ACHN (cell line): ENCODE measurements around the gene ATXN1L.
"Not testable (repeated sequence)": the region's sequence is repeated elsewhere in the genome, so short reads cannot be mapped to it uniquely, and the experiment has no call there.

ENCODE experiments used
- DNase-seq: peaks from one replicate; pipeline ENCODE4 v3.0.0-alpha.2; 2015
- in situ Hi-C: cut with HindIII; loops from 2 replicates; pipeline ENCODE4 v1.10.0; 2017; ENCODE audit warnings: low sequenced_read_pairs, low pct_ligation_motif_present, low pct_unique_long_range_greater_than_20kb

ATXN1L gene

GRCh38 chr16:71848622-71849021 is 2.8 kb downstream of the ATXN1L start:
- in situ Hi-C loops = no loop called here
- no peak for DNase-seq

DNA sequence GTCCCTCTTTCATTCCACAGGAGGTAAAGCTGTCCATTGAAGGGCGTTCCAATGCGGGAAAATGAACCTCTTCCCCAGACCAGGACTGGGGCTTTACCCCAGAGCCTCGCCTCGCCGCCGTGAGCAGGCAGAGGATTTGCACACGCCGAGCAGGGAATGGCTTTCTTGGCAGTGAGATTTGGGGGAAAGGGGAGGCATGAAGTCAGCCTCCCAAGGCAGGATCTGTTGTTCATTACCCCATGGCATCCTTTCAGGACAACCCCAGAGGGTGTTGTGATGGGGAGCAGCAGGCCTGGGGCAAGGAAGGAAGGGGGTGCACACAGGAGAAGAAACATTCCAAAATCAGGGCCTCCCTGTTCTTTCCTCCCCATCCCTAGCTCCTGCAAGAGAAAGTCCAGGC is 6.0 kb downstream of the ATXN1L start:
- no peak for DNase-seq
- in situ Hi-C loops = no loop called here

GRCh38 chr16:71852158-71852557 is 6.4 kb downstream of the ATXN1L start:
- DNase-seq = no peak
- in situ Hi-C loops = no loop called here

- in situ Hi-C loops = no loop called here
These were observed 6.8 kb downstream of the ATXN1L start for GRCh38 chr16:71852561-71852960.

DNA sequence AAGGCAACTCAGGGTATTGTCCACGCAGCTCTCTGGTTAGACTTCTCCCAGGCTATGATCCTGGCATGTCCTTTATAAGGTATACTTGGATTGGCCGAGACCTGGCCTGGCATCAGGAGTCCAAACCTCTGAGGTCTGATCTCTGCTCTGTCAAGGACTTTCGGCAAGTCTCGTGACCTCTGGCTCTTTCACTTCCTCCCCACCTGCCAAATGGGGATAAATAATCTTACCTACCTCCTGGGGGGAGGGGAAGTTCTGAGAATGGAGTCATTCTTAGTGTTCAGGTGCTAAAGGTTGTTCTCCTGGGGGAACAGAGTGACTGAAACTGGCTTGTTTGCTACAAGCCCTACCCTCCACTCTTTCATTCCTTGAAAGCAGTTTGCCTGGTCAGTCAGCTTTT is 7.6 kb downstream of the ATXN1L start:
- no peak for DNase-seq
- in situ Hi-C loops = no loop called here

More at GRCh38 chr16:71852561-71852960, 6.8 kb downstream of the ATXN1L start:
- no peak for DNase-seq

DNA sequence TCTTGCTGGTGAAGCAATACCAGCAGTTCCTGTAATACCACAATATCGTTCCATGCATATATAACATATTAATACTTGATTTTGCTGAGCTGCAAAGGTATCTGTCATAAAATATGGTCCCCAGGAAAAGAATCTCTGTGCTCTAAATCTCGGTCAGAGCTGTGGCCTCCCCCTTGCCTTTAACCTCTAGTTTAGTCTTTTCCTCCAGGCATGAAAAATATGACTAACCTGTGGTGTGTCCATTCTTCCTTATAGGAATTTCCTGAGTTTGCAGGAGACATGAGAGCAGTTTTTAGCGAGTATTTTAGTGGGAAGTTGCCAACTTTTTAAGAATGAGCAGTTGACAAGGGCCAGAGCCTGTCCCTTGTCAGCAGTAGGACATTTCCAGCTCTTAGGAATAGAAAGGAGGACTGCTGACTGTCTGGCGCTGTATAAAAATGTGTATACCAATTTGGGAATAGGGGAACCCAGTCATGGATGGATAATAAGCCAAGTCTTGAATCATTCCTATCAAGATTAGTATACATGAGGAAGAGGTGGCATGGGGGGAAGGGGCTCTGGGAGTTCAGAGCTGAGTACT is 8.7 kb downstream of the ATXN1L start:
- peak; percentile 83 for DNase-seq
- in situ Hi-C loops = no loop called here

DNA sequence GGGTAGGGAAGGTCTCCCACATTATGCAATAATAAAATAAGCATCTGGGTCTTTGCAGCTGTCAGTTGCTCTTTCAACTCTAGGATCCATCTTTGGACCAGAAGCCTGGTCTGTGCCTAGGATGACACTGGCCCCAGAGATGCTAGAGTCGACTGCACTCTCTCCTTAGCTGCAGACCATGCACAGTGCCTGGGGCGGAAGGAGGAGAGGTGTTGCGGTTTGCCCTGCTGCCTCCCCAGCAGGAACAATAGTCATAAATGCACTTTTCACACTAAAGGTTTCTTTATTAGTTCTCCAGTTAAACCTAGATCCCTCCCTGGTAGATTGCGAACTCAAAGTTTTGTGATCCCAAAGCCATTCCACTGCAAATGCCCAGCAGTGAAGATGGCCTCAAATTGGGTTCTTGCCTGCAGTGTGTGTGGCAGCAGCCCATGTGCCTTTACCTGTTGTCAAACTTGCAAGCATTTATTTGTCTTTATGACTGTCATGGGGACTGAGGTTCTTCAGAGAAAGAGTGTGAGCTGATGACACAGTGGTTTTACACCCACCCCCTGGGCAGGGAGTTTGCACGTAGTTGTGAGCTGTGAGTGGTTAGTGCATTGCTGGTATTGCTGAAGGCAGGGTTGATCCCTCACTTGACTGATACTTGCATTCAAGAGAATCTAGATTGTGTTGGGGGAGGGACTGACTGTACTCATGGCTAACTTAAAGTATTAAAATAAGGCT is 10.3 kb downstream of the ATXN1L start:
- no peak for DNase-seq
- in situ Hi-C loops = no loop called here

DNA sequence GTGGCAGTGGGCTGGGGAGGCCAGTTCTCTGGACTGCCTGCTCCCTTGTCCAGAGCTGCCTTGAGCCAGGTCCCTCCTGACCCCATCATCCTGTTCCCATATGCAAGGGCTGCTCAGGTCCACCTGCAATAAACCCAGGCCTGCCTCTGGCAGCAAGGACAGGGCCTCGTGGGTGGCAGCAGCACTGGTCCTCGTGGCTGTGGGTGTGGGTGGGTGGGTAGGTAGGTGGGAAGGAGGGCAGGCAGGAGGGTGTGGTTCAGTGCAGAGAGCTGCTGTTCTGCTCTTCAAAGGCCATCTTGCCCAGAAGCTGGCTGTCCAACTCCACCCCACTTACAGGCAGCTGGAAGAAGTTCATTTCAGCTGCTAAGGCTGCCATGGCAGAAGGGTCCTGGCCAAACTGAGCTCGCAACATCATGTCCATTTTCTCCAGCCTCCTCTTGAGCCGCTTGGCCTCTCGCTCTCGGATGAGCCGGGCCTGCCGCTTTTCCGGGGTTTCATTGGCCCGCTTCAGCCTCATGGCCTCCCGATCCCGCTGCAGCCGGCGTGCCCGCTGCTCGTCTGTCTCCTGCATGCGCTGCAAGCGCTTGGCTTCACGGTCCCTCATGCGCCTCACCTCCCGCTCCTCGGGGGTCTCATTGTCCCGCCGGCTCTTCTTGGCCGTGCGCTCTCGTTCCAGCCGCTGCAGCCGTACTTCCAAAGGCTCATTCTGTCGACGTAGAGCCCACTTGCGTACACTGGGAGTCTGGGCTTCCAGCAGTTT is 14.2 kb downstream of the ATXN1L start:
- no peak for DNase-seq
- in situ Hi-C loops = no loop called here

DNA sequence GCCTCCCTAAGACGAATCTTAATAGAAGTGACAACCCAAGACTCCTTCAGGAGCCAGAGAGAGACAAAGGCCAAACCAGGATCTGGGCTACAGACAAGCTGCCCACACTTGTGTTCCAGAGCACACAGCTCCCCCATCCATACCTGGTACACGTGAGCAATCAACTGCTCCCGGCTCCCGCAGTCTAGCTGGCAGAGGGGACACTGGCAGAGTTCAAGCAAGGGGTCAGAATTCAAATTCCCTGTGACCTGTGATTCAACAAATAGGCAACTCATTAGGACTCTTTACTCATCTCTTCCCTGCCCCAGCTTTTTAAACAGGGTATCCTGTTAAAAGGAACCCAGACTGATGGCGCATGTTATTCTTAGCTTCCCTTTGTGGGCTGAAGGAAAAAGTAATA is 18.2 kb downstream of the ATXN1L start:
- in situ Hi-C loops = no loop called here
- no peak for DNase-seq

DNA sequence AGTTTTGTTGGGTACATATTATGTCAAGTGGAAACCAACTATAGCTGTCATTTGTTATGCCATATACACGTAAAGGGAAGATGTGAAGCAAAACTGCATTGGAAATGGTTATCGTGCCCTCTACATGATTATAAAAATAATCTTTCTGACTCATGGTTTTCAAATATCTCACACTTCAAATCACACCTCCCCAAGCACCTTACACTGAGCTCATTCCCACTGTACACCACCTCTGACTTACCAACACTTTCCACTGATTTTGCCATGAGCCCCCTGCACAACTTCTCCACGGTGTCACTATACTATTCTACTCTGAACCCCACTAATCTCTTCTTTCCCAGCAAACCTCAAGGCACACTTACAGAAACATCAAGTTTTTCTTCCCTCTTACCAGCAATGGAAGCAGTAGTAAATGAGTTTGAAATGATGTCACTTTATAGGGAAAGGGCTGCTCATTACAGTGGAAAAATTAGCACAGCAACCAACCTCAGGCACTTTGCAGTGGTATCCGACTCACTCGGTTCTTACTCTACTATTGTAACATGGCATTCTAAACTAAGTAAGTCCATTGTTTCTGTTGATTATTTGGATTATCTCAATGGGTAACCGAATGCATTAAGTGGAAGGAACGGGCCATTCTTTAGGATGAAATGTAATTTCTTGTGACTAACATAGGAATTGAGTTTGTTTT is 19.5 kb downstream of the ATXN1L start:
- in situ Hi-C loops = no loop called here
- DNase-seq = no peak

GRCh38 chr16:71867175-71867574 is 21.4 kb downstream of the ATXN1L start:
- DNase-seq, in situ Hi-C loops: not testable (repeated sequence)

DNA sequence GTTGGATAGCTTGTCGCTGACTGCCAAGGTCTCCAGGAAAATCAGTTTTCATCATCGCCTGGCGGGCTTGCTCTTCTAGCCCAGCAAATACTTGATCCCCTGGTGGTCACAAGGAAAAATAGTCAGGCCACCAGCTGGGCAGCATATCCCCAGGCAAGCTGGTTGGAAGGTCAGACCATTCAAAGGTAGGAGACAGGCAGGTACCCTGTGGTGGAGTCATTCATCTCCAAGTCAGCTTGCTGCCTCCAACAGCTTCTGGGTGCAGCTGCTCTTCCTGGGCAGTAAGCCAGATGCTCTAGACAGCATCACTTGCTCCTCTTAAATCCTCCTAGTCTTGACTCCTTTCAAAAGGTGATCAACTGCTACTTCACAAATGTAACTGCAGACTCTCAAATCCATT is 22.2 kb downstream of the ATXN1L start:
- DNase-seq = no peak
- in situ Hi-C loops = no loop called here

DNA sequence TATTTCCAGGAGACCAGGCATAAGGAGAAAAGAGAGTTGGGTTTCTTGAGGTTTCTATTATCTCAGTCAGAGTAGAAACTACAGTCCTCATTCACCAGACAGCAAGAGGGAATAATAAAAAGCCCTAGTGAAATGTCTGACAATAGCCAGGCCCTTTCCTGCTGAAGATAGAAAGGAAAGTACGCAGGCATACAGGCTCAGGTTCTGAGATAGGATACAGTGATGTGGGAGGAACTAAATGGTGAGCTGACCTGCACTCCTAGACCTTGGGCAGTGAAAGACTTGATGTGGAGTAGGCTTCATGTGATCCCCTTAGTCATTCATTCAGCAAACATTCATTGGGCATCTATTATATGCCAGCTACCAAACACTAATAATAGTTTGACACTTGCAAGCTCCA is 23.3 kb downstream of the ATXN1L start:
- in situ Hi-C loops = no loop called here
- no peak for DNase-seq

GRCh38 chr16:71870818-71871217 is 25.0 kb downstream of the ATXN1L start:
- in situ Hi-C loops = no loop called here
- DNase-seq = no peak

DNA sequence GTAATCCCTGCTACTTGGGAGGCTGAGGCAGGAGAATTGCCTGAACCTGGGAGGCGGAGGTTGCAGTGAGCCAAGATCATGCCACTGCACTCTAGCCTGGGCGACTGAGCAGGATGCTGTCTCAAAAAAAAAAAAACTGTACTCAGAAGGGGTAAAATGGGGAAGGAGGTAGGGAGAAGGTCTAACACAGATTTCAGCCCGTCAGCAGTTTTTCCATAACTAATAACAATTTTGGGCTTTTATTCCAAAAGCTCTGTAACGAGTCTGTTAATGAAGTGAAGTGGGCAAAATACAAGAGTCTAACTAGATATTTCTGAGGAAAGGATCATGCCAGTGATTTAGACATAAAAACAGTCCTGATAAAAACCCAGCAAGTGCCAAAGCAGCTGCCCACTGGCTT is 27.4 kb downstream of the ATXN1L start:
- in situ Hi-C loops = no loop called here
- no peak for DNase-seq

DNA sequence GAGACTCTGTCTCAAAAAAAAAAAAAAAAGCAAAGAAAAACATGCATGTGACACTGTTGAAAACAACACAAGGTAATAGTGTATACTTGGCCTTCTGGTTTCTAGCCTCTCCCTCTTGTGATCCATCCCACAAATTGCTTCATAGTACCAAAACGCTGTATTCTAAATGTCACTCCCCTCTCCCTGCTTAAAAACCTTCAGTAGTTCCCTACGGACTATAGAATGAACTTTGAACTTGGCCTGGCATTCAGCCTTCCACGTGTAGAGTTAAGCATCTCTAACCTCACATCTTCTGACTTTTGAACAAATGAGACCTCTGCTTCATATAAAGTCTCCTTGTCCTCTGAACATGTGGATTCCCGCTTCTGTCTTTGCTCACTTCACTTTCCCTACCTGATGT is 33.1 kb downstream of the ATXN1L start:
- in situ Hi-C loops = no loop called here
- no peak for DNase-seq

DNA sequence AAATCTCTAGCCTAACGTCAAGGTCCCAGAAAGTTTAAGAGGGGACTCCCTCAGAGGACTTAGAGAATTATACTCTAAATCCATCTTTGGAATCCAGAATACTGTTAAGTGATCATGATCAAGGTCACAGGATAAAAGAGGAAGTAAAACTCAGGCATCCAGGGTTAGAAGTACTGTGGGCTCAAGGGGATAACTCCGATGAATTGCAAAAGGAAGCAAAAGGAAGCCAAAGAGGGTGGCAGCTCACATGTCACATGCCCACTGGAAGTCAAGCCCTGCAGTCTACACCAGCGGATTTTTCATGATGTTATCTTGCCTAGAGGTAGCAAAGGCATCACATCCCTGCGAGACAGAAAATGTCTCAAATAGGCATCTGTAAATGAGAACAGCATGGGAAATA is 34.4 kb downstream of the ATXN1L start:
- in situ Hi-C loops = no loop called here
- no peak for DNase-seq

- DNase-seq = peak; percentile 88
- in situ Hi-C loops = no loop called here
These were observed 36.9 kb downstream of the ATXN1L start for GRCh38 chr16:71882505-71883167.
